NCI-H146 (cell line): ENCODE results near the gene RNF187.
"Not testable (repeated sequence)": the region's sequence is repeated elsewhere in the genome, so short reads cannot be mapped to it uniquely, and the experiment has no call there.

Source experiments
- DNase-seq: peaks from one replicate; lab custom pipeline; 2025; lab: John Stamatoyannopoulos, UW

Gene RNF187

GRCh38 chr1:228459091-228459993, 27.8 kb upstream of the RNF187 start:
- peak; percentile 87 for DNase-seq

GRCh38 chr1:228460821-228461220, 26.4 kb upstream of the RNF187 start:
- peak; percentile 11 for DNase-seq

- DNase-seq, result no peak
Measured at GRCh38 chr1:228462560-228462959, 24.6 kb upstream of the RNF187 start.

GRCh38 chr1:228463009-228463558, 24.1 kb upstream of the RNF187 start:
- no peak for DNase-seq

- peak; percentile 76 for DNase-seq
Measured at GRCh38 chr1:228463559-228464455, 23.4 kb upstream of the RNF187 start.

- DNase-seq, result peak; percentile 90
Measured at GRCh38 chr1:228464487-228464983, 22.6 kb upstream of the RNF187 start.

- no peak for DNase-seq
Measured at GRCh38 chr1:228465141-228465540, 22.0 kb upstream of the RNF187 start.

GRCh38 chr1:228465571-228466146, 21.5 kb upstream of the RNF187 start:
- DNase-seq, result peak; percentile 24

GRCh38 chr1:228468188-228468587, 19.0 kb upstream of the RNF187 start:
- DNase-seq, result not testable (repeated sequence)

- no peak for DNase-seq
Measured at GRCh38 chr1:228469413-228470162, 17.6 kb upstream of the RNF187 start.

GRCh38 chr1:228471154-228471761, 15.9 kb upstream of the RNF187 start:
- DNase-seq, result no peak

GRCh38 chr1:228471762-228472398, 15.3 kb upstream of the RNF187 start:
- peak; percentile 56 for DNase-seq

- DNase-seq, result no peak
Measured at GRCh38 chr1:228472655-228473054, 14.5 kb upstream of the RNF187 start.

GRCh38 chr1:228474507-228474906, 12.7 kb upstream of the RNF187 start:
- DNase-seq, result no peak

GRCh38 chr1:228475812-228476211, 11.4 kb upstream of the RNF187 start:
- DNase-seq, result no peak

- no peak for DNase-seq
Measured at GRCh38 chr1:228477263-228477662, 9.9 kb upstream of the RNF187 start.

GRCh38 chr1:228478326-228478725, 8.9 kb upstream of the RNF187 start:
- no peak for DNase-seq

- no peak for DNase-seq
Measured at GRCh38 chr1:228478912-228479711, 8.1 kb upstream of the RNF187 start.

- DNase-seq, result no peak
Measured at GRCh38 chr1:228483789-228484188, 3.4 kb upstream of the RNF187 start.
